IPS-NIHi7 (cell line): ENCODE measurements around the gene GALNT18.

Source experiments
- DNase-seq: peaks from one replicate; pipeline ENCODE4 v3.0.0; 2012; ENCODE audit warnings: mixed read lengths; ENCODE audit errors: extremely low spot score

The GALNT18 gene

GRCh38 chr11:11279956-11280689 lies 341.7 kb downstream of the GALNT18 start:
- DNase-seq = peak; percentile 57

- DNase-seq = no peak
Observed at GRCh38 chr11:11272254-11272653, 349.6 kb downstream of the GALNT18 start.

GRCh38 chr11:11270236-11270775 lies 351.5 kb downstream of the GALNT18 start:
- DNase-seq = no peak

GRCh38 chr11:11268706-11269105 lies 353.1 kb downstream of the GALNT18 start:
- DNase-seq = no peak

GRCh38 chr11:11268119-11268518 lies 353.7 kb downstream of the GALNT18 start:
- no peak for DNase-seq

GRCh38 chr11:11267312-11267711 lies 354.5 kb downstream of the GALNT18 start:
- DNase-seq = no peak

GRCh38 chr11:11265994-11266606 lies 355.7 kb downstream of the GALNT18 start:
- DNase-seq = peak; percentile 93

- no peak for DNase-seq
Observed at GRCh38 chr11:11265320-11265719, 356.5 kb downstream of the GALNT18 start.

- peak; percentile 49 for DNase-seq
Observed at GRCh38 chr11:11263238-11264005, 358.4 kb downstream of the GALNT18 start.

- no peak for DNase-seq
Observed at GRCh38 chr11:11262171-11262920, 359.5 kb downstream of the GALNT18 start.

GRCh38 chr11:11261629-11262028 lies 360.2 kb downstream of the GALNT18 start:
- DNase-seq = no peak

GRCh38 chr11:11260903-11261302 lies 360.9 kb downstream of the GALNT18 start:
- no peak for DNase-seq

GRCh38 chr11:11253995-11254394 lies 367.8 kb downstream of the GALNT18 start:
- DNase-seq = no peak

- no peak for DNase-seq
Observed at GRCh38 chr11:11253497-11253896, 368.3 kb downstream of the GALNT18 start.

- DNase-seq = no peak
Observed at GRCh38 chr11:11252403-11252802, 369.4 kb downstream of the GALNT18 start.

- DNase-seq = no peak
Observed at GRCh38 chr11:11251394-11251970, 370.3 kb downstream of the GALNT18 start.

GRCh38 chr11:11250470-11250869 lies 371.3 kb downstream of the GALNT18 start:
- DNase-seq = no peak

GRCh38 chr11:11247576-11247975 lies 374.2 kb downstream of the GALNT18 start:
- no peak for DNase-seq

GRCh38 chr11:11247086-11247485 lies 374.7 kb downstream of the GALNT18 start:
- DNase-seq = no peak

- no peak for DNase-seq
Observed at GRCh38 chr11:11246166-11246565, 375.6 kb downstream of the GALNT18 start.

GRCh38 chr11:11245453-11245852 lies 376.4 kb downstream of the GALNT18 start:
- no peak for DNase-seq
